ENCODE measurements around the gene TBC1D4.

The TBC1D4 gene

DNA sequence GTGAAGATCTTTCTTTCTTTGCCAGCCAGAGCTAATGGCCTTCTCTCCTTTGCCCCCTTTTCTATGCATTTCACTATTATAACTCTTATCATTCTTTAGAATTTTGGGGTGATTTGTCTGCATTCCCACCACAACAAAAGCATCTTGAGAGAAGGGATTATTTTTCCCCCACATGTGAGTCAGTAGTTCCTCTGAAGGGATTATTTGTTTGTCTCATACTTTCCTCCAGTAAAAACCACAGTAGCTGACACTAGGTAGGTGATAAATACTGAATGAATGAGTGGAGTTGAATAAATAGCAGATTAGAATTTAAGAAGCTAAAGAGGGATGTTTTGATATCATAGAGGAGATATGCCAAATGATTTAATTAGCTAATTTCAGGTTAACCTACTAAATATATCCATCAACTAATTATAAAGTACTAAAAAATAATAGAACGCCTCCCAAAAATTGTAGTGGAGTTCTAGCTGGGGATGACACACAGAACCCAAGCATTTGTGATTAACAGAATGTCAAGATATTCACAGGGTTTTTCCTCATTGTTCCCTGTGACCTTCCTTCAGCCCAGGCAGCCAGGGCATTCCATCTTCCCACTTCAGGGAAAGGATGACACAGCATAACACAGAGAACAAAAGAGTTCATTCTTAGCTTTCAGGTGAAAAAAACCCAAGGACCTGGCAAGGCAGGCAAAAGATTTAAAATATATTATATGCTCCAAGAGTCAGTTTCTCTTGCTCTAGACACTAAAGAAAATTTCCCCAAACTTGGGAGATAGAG is 3.5 kb upstream of the TBC1D4 start:
- no peak for DNase-seq

DNA sequence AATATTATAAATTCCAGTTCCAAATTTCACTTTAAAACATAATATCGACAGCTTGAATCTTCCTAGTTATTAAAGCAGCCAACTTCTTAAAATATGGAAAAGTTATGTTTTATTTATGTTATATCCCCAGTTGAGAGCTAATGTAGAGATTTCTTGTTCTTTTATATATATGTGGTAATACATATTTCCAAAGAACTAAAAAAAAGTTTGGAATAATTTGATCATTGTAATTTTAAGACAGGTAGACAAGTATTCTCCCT is 781 bp upstream of the TBC1D4 start:
- no peak for DNase-seq

DNA sequence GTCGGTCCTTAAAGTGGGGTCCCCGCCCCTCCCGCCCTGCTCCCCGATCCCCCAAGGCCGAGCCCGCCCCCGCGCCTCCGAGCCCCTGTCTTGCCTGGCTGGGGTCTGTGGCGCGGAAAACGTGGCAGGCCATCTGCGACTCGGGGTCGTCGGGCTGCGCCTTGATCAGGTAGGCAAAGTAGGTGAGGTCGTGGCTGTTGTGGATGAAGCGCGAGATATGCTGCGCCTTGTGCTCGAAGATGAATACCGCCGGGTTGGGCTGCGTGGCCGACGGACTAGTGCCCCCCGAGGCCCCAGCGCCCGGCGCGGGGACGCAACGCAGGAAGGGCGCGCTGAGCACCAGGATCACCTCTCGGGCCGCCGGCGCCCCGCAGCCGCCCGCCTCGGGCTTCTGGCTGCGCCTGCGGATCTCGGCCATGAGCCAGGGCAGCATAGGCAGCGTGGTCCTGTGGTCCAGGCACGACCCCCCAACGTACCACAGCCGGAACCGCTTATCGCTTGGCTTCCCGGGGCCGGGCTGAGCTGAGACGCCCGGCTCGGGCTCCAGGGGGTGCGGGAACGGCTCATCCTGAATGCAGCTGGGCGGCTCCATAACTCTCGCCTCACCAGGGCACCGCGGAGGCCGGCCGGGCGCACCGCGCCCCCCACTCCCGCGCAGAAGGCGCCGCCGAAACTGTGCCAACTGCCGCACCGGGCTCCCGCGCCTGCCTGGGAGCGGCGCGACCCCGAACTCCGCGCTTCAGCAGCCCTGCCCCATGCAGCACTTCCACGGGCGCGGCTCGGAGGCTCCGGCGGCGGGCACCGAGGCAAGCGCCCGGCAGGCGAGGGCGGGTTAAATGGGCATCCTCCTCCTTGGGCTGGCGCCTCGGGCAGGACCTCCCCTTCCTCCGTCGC is 546 bp downstream of the TBC1D4 start:
- no peak for DNase-seq

DNA sequence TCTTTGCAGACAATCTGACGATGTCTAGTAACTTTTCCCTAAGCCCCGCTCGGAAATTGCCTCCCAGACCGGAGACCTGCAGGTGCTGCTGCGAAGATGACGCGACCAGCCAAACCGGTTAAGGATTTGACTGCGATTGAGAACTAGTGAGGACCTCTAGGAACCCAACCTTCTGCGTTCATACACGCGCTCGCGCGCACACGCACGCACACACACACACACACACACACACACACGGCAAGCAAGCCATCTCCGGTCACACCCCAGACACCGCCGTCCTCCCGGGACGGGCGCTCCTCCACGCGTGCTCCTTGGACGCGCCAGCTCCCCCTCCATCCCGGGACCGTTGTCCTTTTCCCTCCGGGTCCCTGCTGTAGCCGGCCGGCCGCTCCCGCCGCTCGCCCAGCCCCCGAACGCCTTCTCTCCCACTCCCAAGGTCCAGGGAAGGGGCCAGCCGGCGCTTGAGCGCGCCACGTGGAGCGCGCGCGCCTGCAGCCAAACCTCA is 1.2 kb downstream of the TBC1D4 start:
- no peak for DNase-seq

DNA sequence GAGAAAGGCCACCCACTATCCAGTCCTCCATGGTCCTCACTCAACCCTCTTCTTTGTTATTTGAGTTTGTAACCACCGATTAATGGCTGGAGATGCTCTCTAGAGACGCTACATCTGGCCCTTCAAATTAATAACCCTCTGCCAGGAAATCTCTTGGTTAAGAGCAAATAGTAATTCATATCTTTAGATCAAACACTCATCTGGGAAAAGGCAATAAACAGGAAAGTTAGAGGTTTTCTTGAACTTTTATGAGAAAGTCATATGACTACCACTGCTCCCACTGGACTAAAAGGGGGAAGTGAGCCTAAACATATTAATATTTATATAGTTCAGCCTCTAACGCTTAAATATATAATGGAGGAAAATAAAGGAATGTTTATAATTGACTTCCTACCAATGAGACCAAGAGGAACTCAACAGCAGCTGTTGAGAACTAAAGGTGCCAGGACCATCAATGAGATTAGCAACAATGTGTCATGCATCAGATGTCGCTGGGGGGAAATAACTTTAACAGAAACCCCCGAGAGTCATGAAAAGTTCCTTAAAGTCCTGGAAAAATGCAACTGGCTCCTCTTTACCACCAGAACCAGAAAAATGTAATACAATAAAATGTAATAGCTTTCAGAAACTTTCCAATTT is 2.7 kb downstream of the TBC1D4 start:
- DNase-seq: no peak

DNA sequence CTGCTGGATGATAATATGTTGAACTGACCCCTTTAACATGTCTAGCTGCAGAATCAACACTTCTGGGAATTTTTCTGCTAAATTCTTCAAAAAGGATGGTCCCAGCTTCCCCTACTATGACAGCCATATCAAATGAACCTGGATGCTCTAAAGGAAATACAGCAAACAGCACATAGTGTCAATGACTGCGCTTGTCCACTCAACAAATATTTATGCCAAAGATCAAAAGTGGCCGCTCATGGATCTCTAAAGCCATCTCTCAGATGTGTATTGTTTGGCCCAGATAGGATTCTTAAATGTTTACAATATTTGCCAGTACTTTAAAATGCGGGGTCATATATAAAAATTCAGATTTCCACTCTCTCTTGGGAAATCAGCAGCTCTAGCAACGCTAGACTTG is 3.3 kb downstream of the TBC1D4 start:
- no peak for DNase-seq

DNA sequence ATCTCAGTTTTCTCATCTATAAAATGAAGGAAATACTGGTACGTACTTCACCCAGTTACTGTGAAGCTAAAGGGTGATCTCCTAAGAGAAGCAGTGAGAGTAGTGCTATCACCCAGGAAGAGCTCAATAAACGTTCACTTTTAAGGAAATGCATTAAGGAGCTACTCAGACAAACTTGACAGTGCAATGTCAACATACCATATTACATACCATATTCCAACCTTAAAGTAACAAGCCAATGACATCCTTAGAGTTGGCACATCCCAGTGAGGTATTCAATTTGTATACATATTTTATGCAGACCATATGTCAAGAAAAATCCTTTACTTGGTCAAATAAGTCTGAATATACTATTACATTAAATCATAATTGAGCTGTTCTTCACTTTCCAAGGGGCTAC is 7.0 kb downstream of the TBC1D4 start:
- DNase-seq: no peak

DNA sequence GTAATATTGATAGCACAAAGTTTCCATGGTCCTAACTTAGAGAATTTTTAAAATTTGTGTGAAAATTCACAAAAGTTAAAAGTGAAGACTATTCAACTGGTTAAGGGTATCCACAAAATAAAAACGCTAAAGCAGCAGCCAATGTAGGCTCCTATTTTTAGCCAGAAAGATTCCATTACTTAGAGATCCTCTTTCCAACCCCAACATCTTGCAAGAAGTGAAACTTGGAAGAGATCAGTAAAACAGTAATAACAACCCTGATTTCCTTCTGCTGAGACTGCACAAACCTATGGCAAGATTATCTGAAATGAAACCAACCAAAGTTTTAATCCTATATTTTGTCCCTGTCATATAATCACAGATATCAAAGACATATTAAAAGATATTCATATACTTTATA is 8.5 kb downstream of the TBC1D4 start:
- DNase-seq: no peak

DNA sequence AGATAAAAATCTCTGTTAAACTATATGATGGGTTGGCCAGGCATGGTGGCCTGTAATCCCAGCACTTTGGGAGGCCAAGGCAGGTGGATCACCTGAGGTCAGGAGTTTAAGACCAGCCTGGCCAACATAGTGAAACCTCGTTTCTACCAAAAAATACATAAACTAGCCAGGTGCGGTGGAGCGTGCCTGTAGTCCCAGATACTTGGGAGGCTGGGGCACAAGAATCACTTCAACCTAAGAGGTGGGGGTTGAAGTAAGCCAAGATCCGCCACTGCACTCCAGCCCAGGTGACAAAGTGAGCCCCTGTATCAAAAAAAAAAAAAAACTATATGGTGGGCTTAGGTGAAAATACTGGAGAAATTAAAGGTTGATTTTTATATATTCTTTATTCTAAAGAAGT is 11.3 kb downstream of the TBC1D4 start:
- no peak for DNase-seq

DNA sequence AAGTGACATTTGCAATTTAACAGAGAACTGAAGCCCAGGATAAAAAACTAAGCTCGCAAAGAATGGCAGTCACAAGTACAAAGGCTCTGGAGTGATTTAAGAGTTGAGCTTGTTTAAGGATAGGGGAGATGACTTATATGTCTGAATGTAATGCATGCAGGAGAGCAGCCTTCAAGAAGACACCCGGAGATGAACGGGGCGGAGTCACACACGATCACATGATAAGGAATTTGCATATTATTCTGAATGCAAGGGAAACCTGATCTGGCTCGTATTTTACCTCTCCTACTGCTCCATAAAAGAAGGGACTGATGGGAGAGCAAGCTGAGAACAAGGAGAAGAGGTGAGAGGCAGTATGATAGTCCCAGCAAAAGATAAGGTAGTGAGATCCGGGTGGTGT is 12.9 kb downstream of the TBC1D4 start:
- DNase-seq: no peak

DNA sequence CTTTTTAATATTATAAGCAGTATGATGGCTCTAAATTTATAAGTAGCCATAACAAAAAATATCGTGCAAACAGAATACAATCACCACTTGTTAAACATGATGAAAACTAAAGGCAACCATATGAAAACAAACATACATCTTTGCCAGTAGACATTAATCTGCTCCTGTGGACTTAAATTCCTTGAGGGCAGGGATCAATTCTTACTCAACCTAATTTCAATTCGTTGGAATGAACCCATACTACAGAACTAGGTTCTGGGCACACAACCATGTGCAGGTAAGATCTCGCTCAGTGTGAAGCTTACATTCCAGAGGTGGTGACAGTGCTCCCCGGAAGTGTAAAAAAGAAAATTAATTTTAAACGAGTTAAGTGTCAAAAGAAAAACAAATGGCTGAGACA is 13.4 kb downstream of the TBC1D4 start:
- no peak for DNase-seq

DNA sequence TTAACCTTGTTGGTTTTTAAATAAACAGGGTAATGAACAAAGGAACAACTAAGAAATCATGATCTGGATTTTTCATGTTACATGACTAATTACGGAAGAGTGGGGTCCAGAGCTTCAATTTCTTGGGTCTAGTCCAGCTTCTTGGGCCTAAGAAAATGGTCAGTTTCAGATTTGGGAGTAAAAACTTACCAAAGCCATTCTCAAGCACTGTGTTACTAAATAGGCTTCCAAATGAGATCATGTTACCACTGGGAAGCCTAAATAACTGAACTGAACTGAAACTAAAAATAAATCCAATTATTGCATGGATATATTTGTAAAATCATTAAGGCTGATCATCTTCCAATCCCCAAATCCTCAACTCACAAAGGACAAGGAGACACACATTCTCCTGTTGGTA is 13.9 kb downstream of the TBC1D4 start:
- no peak for DNase-seq

DNA sequence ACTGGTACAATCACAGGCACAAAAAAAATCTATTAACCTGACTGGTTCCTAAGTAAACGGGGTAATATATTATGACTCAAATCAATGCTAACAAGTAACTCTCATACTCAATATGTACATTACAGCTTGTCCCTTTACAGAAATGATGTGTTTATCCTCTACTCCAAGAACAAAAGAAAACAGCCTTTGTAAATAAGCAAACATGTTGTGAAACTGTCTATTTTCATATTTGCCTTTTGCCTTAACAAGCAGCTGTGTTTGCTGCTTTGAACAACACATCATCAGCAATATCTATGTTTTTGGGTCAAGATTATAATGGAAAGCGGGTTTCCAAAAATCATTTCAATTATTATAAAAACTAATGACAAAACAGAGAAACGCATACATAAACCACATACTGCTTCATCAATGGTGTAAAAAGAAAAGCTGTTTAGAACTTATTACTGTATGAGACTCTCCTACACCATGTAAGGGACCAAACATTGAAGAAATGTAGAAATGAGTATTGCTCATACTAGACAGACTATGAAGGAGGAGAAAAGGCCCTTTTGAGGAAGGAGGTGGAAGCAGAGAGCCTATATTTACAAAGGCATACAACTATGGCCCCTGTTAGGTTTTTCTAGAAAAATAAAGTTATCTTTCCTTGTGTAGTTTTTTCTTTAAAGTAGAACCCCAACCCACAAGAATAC is 14.8 kb downstream of the TBC1D4 start:
- DNase-seq: no peak

DNA sequence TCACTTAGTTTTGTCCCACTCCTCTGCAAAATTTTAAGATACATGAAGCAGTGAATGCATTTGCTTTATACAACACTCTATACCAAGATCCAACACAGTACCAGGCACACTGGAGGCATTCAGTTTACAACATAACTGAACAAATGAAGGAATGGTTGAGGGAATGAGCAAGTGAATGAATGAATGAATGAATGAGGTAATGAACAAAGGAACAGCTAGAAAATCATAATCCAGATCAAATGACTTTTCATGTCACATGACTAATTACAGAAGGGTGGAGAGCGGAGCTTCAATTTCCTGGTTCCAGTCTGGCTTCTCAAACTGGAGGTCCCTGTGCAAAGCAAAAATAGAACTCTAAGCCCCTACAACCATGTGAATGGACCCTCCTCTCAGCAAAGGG is 16.7 kb downstream of the TBC1D4 start:
- DNase-seq: no peak

DNA sequence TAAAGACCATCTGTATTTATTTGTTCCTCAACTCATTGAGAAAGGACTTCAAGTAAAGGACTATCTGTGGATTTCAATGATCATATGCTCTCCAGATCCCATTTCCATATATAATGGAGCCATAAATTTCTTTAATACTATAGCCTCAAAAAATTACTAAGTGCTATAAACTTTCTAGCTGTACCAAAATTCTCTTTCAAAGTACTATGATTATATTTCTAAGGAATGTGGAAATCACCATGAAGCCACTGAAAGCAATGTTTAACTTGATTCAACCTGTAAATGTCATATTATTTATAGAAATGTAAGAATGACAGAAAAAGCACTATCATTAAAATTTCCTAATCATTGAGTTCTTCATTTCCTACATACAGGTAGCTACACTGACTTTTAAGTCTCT is 20.7 kb downstream of the TBC1D4 start:
- DNase-seq: no peak

DNA sequence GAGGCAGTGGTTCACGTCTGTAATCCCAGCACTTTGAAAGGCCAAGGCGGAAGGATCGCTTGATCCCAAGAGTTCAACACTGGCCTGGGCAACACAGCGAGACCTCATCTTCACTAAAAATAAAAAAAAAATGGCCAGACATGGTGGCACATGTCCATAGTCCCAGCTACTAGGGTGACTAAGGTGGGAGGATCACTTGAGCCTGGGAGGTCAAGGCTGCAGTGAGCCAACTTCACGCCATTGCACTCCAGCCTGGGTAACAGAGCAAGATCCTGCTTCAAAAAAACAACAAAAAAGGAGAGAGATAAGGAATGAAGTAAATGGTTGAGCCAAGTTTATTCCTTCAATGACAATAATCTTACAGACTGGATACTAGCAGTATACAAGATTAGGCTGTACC is 21.3 kb downstream of the TBC1D4 start:
- DNase-seq: no peak

DNA sequence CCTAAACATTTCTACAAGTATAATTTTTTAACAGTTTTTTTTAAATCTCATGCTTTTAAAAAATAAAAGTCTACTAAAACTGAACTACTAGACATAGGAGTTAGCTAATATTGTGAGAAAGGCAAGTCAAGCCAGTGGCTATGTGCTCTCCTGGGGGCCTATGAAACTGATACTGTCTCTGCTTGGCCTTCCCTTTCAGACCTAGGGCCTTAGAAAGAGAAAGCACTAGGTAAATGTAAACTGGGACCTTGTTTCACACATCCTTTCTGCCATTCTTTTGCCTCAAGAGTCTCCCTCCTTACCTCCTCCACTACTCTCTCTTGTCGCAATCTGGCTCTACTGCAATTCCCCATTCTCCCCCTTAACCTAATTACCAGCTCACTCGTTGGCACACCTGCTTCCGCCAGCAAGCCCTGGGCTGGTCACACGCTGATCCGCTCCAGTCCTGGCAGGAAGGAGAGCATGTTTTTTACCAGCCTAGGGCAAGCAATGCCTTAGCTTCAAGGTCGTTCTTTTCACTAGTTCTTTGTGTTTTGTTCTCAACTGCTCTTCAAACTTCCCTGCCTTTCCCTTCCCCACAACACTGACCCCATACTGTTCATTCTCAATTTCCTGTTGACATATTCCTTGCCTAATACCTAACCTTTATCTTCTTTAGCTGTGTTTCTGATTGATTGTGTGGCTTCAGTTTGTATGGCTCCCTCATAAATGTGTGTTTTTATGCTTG is 23.1 kb downstream of the TBC1D4 start:
- no peak for DNase-seq

DNA sequence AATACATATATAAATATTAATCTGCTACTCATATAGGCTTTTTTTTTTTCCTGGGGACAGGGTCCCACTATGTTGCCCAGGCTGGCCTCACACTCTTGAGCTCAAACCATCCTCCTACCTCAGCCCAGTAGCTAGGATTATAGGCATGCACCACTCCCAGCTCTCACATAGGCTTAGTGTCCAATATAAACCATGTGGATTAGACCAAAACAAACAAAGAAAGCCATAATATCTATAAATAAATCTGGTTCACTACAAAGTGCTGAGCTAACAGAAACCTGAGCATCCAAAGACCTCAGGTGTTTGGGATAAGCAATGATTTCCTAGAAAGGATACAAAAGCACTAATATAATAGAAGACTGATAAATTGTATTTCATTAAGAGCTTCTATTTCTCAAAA is 26.0 kb downstream of the TBC1D4 start:
- no peak for DNase-seq

DNA sequence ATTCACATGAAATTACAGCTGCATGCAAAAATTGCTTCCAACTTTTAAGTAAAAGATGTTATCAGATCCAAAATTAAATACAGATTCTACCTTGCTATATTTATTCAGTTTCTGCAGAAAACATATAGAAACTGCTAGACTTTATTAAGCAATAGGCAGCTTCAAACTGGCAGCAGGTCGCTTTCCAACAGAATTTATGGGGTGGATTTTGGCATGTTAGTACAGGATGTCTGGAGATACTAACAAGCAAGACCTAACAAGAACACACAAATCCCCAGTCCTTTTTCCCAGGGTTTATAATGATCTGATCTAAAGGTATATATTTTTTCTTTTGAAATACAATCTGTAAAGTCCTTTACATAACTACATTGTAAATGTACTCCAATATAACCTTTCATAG is 27.5 kb downstream of the TBC1D4 start:
- DNase-seq: no peak

DNA sequence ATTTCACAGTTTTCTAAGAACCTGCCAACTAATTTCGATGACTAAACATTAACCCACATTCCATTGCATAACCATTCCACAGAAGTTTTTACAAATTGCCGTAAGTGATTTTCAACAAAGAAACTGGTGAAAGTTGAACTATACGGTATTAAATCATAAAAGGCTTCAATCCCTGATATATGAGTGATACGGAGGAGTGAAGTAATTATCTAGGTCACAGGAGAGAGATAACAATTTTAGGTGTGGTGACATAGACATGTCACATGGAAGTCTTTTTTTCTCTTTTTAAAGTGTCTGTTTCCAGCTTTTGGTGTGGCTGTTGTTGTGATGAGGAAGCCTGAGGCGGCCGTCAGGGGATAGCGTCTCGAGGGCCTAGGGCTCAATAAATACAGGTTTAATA is 29.4 kb downstream of the TBC1D4 start:
- DNase-seq: no peak

DNA sequence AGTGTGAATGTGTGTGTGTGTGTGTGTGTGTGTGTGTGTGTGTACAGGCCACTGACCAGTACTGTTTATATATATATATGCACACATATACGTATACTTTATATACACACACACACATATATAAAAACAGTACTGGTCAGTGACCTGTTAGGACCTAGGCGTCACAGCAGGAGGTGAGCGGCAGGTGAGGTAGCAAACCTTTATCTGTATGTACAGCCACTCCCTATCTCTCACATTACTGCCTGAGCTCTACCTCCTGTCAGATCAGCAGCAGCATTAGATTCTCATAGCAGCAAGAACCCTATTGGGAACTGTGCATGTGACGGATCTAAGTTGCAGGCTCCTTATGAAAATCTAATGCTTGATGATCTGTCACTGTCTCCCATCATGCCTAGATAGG is 34.5 kb downstream of the TBC1D4 start:
- DNase-seq: no peak

DNA sequence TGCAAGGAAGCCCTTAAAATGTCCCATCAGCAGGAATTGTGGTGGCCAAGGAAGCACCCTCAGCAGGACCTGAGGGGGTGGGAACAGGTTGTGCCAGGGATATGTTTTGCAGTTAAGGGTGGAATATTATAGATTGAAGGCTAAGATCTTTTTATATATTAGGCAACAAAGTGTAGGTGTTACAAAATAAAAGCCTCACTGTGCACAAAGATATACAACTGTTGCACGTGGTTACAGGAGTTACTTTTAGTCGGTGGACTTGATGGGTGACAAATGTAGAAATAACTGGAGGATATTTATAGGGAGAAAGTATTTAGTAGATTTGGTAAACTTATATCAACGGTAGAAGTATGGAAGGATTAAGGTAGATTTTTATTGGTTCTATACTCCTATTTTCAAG is 35.1 kb downstream of the TBC1D4 start:
- no peak for DNase-seq

Data from CD4-positive, alpha-beta T cell treated with Interleukin-15 for 1 hour (primary cell).